CD4-positive, alpha-beta T cell (primary cell): ENCODE results near the gene CCDC186. TPM values are rescaled to one million over a fixed set of nuclear protein-coding genes. Genes with fewer than 3 reads are reported as not detected.

Experiments
- ATAC-seq: fragments of 200-7000 bp; cut with Tn5 transposase; one replicate; pipeline ENCODE4 v1.10.0; 2022; ENCODE audit warnings: mild to moderate bottlenecking; ENCODE audit not compliant: poor library complexity
- CTCF ChIA-PET: fragments of 350-600 bp; sonication (Branson Sonifier 250); formaldehyde crosslinking; loops from one replicate; lab custom pipeline; 2021; ENCODE audit warnings: antibody characterized with exemption, inconsistent platforms; lab: Charles Lee
- POLR2A ChIA-PET: fragments of 350-600 bp; sonication (Branson Sonifier 250); formaldehyde crosslinking; loops from one replicate; lab custom pipeline; 2021; ENCODE audit warnings: antibody characterized with exemption, inconsistent platforms; lab: Charles Lee
- DNase-seq, 14 experiments: peaks; one replicate each; pipeline ENCODE4 v3.0.0-alpha.2; 2013 to 2020; ENCODE audit warnings: mixed read lengths in 2 of 14
- H3K27ac ChIP-seq, 2 donors: one replicate each; pipeline versions ENCODE4 v1.5.1 to v1.7.0; 2013; ENCODE audit warnings: low read length in 2 of 2, low read depth in 1 of 2, mild to moderate bottlenecking in 1 of 2
- H3K27me3 ChIP-seq, 2 experiments: 1 replicate in 1 of 2; 2 replicates in 1 of 2; pipeline versions ENCODE4 v1.6.1 to v1.7.0; 2013; ENCODE audit warnings: low read length in 2 of 2, control low read depth in 1 of 2, mild to moderate bottlenecking in 1 of 2, moderate library complexity in 1 of 2; ENCODE audit not compliant: insufficient read depth in 2 of 2, control insufficient read depth in 1 of 2
- H3K36me3 ChIP-seq: one replicate; pipeline ENCODE4 v1.6.1; 2013; ENCODE audit warnings: low read length, control low read depth; ENCODE audit not compliant: insufficient read depth
- H3K4me1 ChIP-seq: one replicate; pipeline ENCODE4 v1.6.1; 2013; ENCODE audit warnings: low read length, control low read depth; ENCODE audit not compliant: insufficient read depth
- H3K4me3 ChIP-seq: one replicate; pipeline ENCODE4 v1.5.1; 2013; ENCODE audit warnings: mild to moderate bottlenecking, low read length, moderate library complexity
- H3K9me3 ChIP-seq, 2 experiments: 1 replicate in 1 of 2; 2 replicates in 1 of 2; pipeline versions ENCODE4 v1.6.1 to v1.7.0; 2013; ENCODE audit warnings: low read length in 2 of 2, mild to moderate bottlenecking in 2 of 2, control low read depth in 1 of 2, moderate library complexity in 1 of 2; ENCODE audit not compliant: control insufficient read depth in 1 of 2, insufficient read depth in 1 of 2
- H3K27ac Mint-ChIP-seq: one replicate; pipeline ENCODE4 v1.8.0; 2020; ENCODE audit warnings: mixed read lengths
- H3K27me3 Mint-ChIP-seq: one replicate; pipeline ENCODE4 v1.8.0; 2021; ENCODE audit warnings: mixed read lengths
- H3K36me3 Mint-ChIP-seq: one replicate; pipeline ENCODE4 v1.8.0; 2021; ENCODE audit warnings: low read depth, mixed read lengths
- H3K4me1 Mint-ChIP-seq: one replicate; pipeline ENCODE4 v1.8.0; 2021; ENCODE audit warnings: low read depth, mixed read lengths
- H3K4me3 Mint-ChIP-seq: one replicate; pipeline ENCODE4 v1.8.0; 2020; ENCODE audit warnings: mild to moderate bottlenecking, mixed read lengths
- H3K9me3 Mint-ChIP-seq: one replicate; pipeline ENCODE4 v1.8.0; 2020; ENCODE audit warnings: mixed read lengths
- intact Hi-C, 2 experiments: fragments of 100-400 bp; cut with DNase I in 1 of 2; cut with micrococcal nuclease in 1 of 2; formaldehyde crosslinking; loops; one replicate each; pipeline versions ENCODE4 v1.15.1 to v1.9.0; 2023 to 2025; cut with DNase I, micrococcal nuclease
- total RNA-seq, 174 experiments: library from RNA in 2 of 174; stranded (reverse) in 2 of 174; gene quantifications; one replicate each; pipeline ENCODE4 v1.2.3 and lab custom pipeline; 2021 to 2026
- TF ChIP-seq, protein P1 (sequence below): fragments of 200-600 bp; IDR thresholded peaks from one replicate; pipeline ENCODE4 v1.8.0; 2022; ENCODE audit warnings: antibody characterized with exemption, mild to moderate bottlenecking

The CCDC186 gene
- total RNA-seq, 2 experiments from 2014 or later, result 55.0 to 55.9 TPM

DNA sequence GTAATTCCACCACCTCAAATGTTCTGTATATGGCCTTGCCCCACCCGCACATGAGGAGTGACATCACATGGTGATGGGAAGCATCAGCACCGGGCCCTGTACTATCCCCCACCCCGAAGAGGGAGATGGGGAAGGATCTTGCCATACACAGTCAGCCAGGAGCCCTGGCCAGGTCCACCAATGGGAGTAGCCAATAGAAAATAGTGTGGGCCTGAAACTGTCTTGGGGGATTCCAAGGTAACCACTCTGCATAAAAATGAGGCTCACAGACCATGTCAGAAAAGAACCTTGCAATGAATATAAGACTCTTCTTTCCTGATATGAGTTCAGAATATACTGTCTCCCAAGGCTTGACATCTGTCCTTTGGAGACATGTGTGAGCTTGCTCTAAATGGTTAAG lies 79.2 kb downstream of the CCDC186 start:
- H3K27ac ChIP-seq, result no peak overlapping the region
- no peak for ATAC-seq
- peaks cover 21% of the 10 kb centered on the region for H3K4me1 ChIP-seq
- intact Hi-C loops, result loop anchor here in 1 of 2 experiments (5.0 kb wide), 2 partner anchors 47 to 132 kb away; no protein-coding TSS in a partner anchor
- H3K36me3 ChIP-seq, result no peaks in the 10 kb centered on the region
- Mint-ChIP-seq H3K9me3 (no peaks in the 10 kb centered on the region), H3K4me3 (no peak overlapping the region), H3K4me1 (peaks cover 36% of the 10 kb centered on the region), H3K27me3 (peaks cover 11% of the 10 kb centered on the region), H3K27ac (no peak overlapping the region), H3K36me3 (no peaks in the 10 kb centered on the region)
- DNase-seq, result no peak
- no peaks in the 10 kb centered on the region for H3K27me3 ChIP-seq
- ChIA-PET POLR2A (no interaction called here), CTCF (no interaction called here)
- H3K4me3 ChIP-seq, result no peak overlapping the region
- H3K9me3 ChIP-seq, result no peaks in the 10 kb centered on the region
- TF ChIP-seq, protein P1, sequence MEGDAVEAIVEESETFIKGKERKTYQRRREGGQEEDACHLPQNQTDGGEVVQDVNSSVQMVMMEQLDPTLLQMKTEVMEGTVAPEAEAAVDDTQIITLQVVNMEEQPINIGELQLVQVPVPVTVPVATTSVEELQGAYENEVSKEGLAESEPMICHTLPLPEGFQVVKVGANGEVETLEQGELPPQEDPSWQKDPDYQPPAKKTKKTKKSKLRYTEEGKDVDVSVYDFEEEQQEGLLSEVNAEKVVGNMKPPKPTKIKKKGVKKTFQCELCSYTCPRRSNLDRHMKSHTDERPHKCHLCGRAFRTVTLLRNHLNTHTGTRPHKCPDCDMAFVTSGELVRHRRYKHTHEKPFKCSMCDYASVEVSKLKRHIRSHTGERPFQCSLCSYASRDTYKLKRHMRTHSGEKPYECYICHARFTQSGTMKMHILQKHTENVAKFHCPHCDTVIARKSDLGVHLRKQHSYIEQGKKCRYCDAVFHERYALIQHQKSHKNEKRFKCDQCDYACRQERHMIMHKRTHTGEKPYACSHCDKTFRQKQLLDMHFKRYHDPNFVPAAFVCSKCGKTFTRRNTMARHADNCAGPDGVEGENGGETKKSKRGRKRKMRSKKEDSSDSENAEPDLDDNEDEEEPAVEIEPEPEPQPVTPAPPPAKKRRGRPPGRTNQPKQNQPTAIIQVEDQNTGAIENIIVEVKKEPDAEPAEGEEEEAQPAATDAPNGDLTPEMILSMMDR, result no peak

DNA sequence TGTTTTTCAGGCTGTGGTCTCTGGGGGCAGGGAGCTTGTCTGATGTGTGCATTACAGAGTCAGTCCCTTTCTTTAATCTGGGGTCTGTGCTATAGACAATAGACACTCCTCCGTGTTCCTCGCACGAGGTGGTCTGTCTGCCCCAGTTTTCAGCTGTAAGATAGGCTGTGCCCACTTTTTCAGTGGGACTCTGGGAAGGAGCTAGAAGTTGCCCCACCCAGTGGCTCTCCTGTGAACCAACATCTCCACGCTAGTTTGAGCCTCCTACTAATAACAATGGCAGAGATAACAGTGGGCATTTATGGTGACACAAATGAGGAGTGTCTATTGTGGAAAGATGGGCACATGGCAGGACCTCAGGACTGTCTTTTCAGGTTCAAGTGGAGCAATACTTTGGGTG lies 86.3 kb downstream of the CCDC186 start:
- no peaks in the 10 kb centered on the region for H3K9me3 Mint-ChIP-seq
- Histone ChIP-seq H3K4me1 (no peaks in the 10 kb centered on the region), H3K27ac (no peak overlapping the region), H3K27me3 (no peaks in the 10 kb centered on the region), H3K36me3 (no peaks in the 10 kb centered on the region), H3K4me3 (no peak overlapping the region), H3K9me3 (no peaks in the 10 kb centered on the region)
- no peaks in the 10 kb centered on the region for H3K27me3 Mint-ChIP-seq
- H3K36me3 Mint-ChIP-seq, result no peaks in the 10 kb centered on the region
- ChIA-PET POLR2A (no interaction called here), CTCF (no interaction called here)
- TF ChIP-seq, protein P1, result no peak
- no peak overlapping the region for H3K27ac Mint-ChIP-seq
- DNase-seq (no peak), ATAC-seq (no peak)
- intact Hi-C loops, result no loop called here
- no peak overlapping the region for H3K4me3 Mint-ChIP-seq
- H3K4me1 Mint-ChIP-seq, result no peaks in the 10 kb centered on the region

DNA sequence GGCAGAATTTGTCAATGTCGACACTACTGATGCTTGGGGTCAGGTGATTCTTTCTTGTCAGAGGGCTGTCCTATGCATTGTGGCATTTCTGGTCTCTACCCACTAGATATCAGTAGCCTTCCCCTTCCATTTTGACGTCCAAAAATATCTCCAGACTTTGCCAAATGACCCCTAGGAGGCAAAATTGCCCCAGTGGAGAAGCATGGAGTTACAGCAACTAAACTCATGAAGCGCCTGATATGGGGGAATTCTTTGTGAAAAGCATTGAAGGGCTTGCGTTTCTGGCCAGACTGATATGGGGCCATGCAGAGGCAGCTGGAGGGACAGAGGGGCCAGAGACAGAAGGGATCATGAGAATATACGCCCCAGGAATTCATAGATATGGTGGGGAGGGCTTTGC lies 86.7 kb downstream of the CCDC186 start:
- ChIA-PET POLR2A (no interaction called here), CTCF (no interaction called here)
- Histone ChIP-seq H3K27me3 (no peaks in the 10 kb centered on the region), H3K9me3 (no peaks in the 10 kb centered on the region), H3K27ac (no peak overlapping the region), H3K36me3 (no peaks in the 10 kb centered on the region), H3K4me3 (no peak overlapping the region), H3K4me1 (no peaks in the 10 kb centered on the region)
- Mint-ChIP-seq H3K27ac (no peak overlapping the region), H3K36me3 (no peaks in the 10 kb centered on the region), H3K4me1 (no peaks in the 10 kb centered on the region), H3K27me3 (no peaks in the 10 kb centered on the region), H3K4me3 (no peak overlapping the region), H3K9me3 (no peaks in the 10 kb centered on the region)
- TF ChIP-seq, protein P1, result no peak
- intact Hi-C loops, result no loop called here
- ATAC-seq, result no peak
- no peak for DNase-seq
